ENCODE results near the gene KCNMB2.
"Not testable (repeated sequence)": the region's sequence is repeated elsewhere in the genome, so short reads cannot be mapped to it uniquely, and the experiment has no call there.

KCNMB2 gene

DNA sequence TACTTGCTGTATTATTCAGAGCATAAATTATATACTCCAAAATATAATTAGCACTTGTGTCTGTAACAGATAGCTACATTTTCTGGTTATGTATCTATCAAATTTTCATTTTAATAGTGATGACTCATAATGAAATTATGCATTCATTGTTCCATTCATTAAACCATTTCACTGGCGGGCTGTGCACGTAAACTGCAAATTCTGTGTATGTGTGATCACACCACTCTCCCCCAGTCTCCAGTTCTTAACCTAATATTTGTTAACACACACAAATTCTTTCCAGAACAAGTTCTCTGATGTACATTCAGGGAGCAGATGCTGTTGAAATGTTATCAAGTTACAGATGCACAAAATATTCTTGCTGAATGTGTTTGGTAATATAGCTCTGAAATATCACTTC lies 3.8 kb upstream of the KCNMB2 start:
- intact Hi-C loops (cut with DNase I; ENCODE audit: low total_unique reads): no loop called here
- Histone ChIP-seq H3K4me1 (peaks cover 0 to 11% (median 5%) of the 10 kb centered on the region in 4 donors), H3K9me3 (no peaks in the 10 kb centered on the region), H3K27me3 (no peaks in the 10 kb centered on the region), H3K4me3 (no peak overlapping the region), H3K36me3 (no peaks in the 10 kb centered on the region), H3K27ac (no peak overlapping the region)
- DNase-seq: no peak
- TF ChIP-seq, protein P1, sequence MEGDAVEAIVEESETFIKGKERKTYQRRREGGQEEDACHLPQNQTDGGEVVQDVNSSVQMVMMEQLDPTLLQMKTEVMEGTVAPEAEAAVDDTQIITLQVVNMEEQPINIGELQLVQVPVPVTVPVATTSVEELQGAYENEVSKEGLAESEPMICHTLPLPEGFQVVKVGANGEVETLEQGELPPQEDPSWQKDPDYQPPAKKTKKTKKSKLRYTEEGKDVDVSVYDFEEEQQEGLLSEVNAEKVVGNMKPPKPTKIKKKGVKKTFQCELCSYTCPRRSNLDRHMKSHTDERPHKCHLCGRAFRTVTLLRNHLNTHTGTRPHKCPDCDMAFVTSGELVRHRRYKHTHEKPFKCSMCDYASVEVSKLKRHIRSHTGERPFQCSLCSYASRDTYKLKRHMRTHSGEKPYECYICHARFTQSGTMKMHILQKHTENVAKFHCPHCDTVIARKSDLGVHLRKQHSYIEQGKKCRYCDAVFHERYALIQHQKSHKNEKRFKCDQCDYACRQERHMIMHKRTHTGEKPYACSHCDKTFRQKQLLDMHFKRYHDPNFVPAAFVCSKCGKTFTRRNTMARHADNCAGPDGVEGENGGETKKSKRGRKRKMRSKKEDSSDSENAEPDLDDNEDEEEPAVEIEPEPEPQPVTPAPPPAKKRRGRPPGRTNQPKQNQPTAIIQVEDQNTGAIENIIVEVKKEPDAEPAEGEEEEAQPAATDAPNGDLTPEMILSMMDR (IDR thresholded peaks at IDR 0.05): no peak

DNA sequence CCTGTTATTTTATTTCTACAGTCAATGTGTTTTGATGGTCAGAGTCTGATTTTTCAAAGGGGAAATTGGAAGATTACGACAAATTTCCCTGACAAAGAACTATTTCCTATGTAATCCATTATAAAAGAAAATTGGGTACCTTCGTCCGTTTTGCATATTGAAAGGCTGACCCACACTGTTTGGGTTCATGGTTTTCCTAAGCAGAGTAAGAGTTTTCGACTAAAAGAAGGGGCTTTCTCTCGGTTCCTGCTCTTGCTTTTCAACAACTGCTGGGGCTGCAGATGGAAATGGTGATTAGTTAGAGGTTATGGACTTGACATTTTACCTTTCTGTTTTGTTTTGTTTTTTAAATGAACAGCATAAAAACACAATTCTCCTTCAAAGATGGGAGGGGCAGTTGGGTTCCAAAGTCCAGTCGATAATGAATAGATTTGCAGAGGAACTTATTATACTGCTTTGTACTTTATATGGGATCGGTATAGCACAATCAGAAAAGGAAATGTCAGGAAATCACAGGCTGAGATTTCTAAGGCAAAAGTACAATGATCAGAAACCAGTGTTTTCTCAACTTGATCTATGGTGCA lies 978 bp downstream of the KCNMB2 start:
- intact Hi-C loops (cut with DNase I; ENCODE audit: low total_unique reads): no loop called here
- DNase-seq: no peak
- H3K4me3 ChIP-seq: peak overlapping the region in 1 of 2 donors; percentile 39
- TF ChIP-seq, protein P1 (IDR thresholded peaks at IDR 0.05): no peak
- no peak overlapping the region for H3K27ac ChIP-seq
- peaks cover 0 to 11% (median 5%) of the 10 kb centered on the region in 4 donors for H3K4me1 ChIP-seq
- no peaks in the 10 kb centered on the region for H3K9me3 ChIP-seq
- H3K27me3 ChIP-seq: no peaks in the 10 kb centered on the region
- H3K36me3 ChIP-seq: no peaks in the 10 kb centered on the region

DNA sequence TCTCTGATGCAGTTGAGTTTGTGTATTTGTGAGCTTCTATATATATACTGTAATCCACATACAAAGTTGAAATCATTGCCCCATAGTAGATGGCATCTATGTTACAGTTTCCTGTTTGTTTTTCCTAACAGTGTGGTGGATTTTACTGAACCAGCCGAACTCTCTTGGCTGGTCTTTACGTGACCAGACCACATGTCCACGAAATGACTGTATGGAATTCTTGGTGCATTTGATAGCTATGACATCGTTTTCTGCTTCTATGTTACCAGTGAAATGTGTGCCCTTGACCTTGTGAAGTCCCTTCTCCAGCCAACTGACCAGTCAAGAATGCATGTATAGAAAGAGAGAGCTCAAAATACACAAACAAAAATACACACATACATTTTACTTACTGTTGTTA lies 1.8 kb downstream of the KCNMB2 start:
- no peaks in the 10 kb centered on the region for H3K9me3 ChIP-seq
- no peak for DNase-seq
- no peaks in the 10 kb centered on the region for H3K36me3 ChIP-seq
- intact Hi-C loops (cut with DNase I; ENCODE audit: low total_unique reads): no loop called here
- H3K27ac ChIP-seq: no peak overlapping the region
- no peaks in the 10 kb centered on the region for H3K27me3 ChIP-seq
- peaks cover 0 to 11% (median 5%) of the 10 kb centered on the region in 4 donors for H3K4me1 ChIP-seq
- TF ChIP-seq, protein P1 (IDR thresholded peaks at IDR 0.05): no peak
- H3K4me3 ChIP-seq: no peak overlapping the region

DNA sequence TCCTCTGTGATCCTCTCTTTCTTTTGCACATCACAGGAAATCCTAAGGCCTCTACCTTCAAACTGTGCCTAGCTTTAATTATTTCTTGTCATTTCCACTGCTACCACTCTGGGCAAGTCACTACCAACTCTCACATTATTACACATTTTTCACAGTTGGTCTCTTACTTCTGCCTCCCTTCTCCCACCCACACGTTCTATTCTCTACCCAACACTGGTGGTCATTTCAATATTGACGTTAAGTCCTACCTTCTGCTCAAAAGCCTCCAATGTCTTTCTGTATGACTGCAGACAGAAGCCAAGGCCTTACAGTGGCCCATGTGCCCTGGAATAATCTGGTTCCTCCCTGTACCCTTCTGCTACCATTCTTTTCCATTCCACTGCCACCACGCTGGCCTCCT lies 3.9 kb downstream of the KCNMB2 start:
- TF ChIP-seq, protein P1 (IDR thresholded peaks at IDR 0.05): no peak
- Histone ChIP-seq H3K9me3 (no peaks in the 10 kb centered on the region), H3K4me3 (no peak overlapping the region), H3K36me3 (no peaks in the 10 kb centered on the region), H3K27me3 (no peaks in the 10 kb centered on the region), H3K27ac (no peak overlapping the region), H3K4me1 (peaks cover 0 to 11% (median 5%) of the 10 kb centered on the region in 4 donors)
- no peak for DNase-seq
- intact Hi-C loops (cut with DNase I; ENCODE audit: low total_unique reads): no loop called here

DNA sequence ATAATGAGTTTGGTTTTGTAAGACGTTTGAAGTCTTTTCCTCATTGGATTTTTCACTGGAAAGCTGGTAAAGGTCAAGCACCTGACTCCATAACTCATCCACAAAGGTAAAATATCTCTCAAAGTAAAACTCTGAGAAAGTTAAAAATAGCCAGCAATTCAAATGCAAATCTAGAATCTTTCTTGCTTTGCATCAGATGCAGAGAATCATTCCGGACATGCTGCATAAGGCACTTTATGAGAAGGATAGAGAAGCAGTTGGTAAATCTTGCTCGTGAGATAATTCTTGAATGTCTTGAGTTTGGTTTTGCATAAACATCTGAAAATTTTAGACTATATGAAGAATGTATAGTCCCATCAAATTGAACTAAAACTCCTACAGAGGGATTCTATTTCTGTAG lies 9.1 kb downstream of the KCNMB2 start:
- Histone ChIP-seq H3K9me3 (no peaks in the 10 kb centered on the region), H3K27ac (no peak overlapping the region), H3K36me3 (no peaks in the 10 kb centered on the region), H3K27me3 (no peaks in the 10 kb centered on the region), H3K4me1 (no peaks in the 10 kb centered on the region), H3K4me3 (no peak overlapping the region)
- TF ChIP-seq, protein P1 (IDR thresholded peaks at IDR 0.05): no peak
- intact Hi-C loops (cut with DNase I; ENCODE audit: low total_unique reads): no loop called here
- DNase-seq: no peak

DNA sequence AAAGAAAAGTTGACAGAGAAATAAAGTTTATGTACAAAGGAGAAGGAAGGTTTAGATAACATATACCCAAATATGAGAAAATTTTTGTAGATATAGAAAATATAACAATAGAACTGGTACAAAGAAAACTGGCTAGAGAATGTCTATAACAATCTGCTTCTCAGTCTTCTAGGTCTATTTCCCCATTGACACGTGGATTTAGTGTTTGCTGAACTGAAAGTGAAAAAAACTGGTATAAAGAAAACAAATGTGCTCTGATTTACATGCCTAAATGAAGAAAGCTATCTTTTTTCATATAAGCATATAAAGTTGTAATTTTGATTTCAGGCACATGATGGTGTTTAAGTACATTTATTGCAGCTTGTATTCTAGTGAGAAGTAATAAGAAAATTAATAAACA lies 9.8 kb downstream of the KCNMB2 start:
- no peak overlapping the region for H3K27ac ChIP-seq
- H3K4me3 ChIP-seq: no peak overlapping the region
- H3K36me3 ChIP-seq: no peaks in the 10 kb centered on the region
- TF ChIP-seq, protein P1 (IDR thresholded peaks at IDR 0.05): no peak
- H3K9me3 ChIP-seq: no peaks in the 10 kb centered on the region
- no peaks in the 10 kb centered on the region for H3K27me3 ChIP-seq
- no peaks in the 10 kb centered on the region for H3K4me1 ChIP-seq
- intact Hi-C loops (cut with DNase I; ENCODE audit: low total_unique reads): no loop called here
- DNase-seq: no peak

DNA sequence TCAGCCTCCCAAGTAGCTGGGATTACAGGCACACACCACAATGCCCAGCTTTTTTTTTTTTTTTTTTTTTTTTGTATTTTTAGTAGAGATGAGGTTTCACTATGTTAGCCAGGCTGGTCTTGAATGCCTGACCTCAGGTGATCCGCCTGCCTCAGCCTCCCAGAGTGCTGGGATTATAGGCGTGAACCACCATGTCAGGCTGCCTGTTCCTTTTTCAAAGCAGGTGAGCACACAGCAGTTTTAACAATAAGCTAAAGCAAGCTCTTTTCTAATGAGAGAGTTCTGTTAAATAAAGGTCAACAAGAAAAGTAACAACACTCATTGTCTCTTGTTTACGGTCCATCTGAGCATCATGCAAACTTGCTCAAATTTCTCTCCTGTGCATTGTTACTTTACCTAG lies 13.2 kb downstream of the KCNMB2 start:
- DNase-seq; H3K27me3 ChIP-seq; H3K4me3 ChIP-seq; H3K36me3 ChIP-seq; H3K9me3 ChIP-seq; H3K27ac ChIP-seq; intact Hi-C loops (cut with DNase I; ENCODE audit: low total_unique reads); H3K4me1 ChIP-seq: not testable (repeated sequence)

All from tibial artery (tissue), 4 donors.